AG04450 (cell line): ENCODE results near the gene NID1. TPM values are rescaled to one million over a fixed set of nuclear protein-coding genes. Genes with fewer than 3 reads are reported as not detected.
A peak's percentile ranks its signal among the peaks of the same experiment; 100 is the strongest.

Experiments
- CTCF ChIA-PET: fragments of 300-600, 350-600 bp; formaldehyde crosslinking; extraction: SDS; loops from one replicate; lab custom pipeline; 2022; ENCODE audit warnings: antibody characterized with exemption, inconsistent platforms; lab: Charles Lee
- POLR2A ChIA-PET: fragments of 350-600 bp; formaldehyde crosslinking; extraction: SDS; loops from one replicate; lab custom pipeline; 2021; ENCODE audit warnings: antibody characterized with exemption, inconsistent platforms; lab: Yijun Ruan, JAX
- DNase-seq: peaks from one replicate; pipeline ENCODE4 v3.0.0-alpha.2; 2011; ENCODE audit warnings: low read depth, low spot score
- H3K27ac ChIP-seq: one replicate; pipeline ENCODE4 v1.5.1; 2012; ENCODE audit warnings: low read depth, low read length, control low read depth
- H3K27me3 ChIP-seq: one replicate; pipeline ENCODE4 v1.6.0; 2012; ENCODE audit warnings: low read length; ENCODE audit not compliant: control insufficient read depth, insufficient read depth
- H3K4me3 ChIP-seq: 2 replicates; pipeline ENCODE4 v1.5.1; 2011; ENCODE audit warnings: mild to moderate bottlenecking, low read depth, low read length, control low read depth
- H3K9me3 ChIP-seq: 2 replicates; pipeline ENCODE4 v1.5.1; 2012; ENCODE audit warnings: low read length; ENCODE audit not compliant: control insufficient read depth, insufficient read depth
- CTCF ChIP-seq: IDR thresholded peaks from 2 replicates; pipeline ENCODE4 v1.5.1; 2011; ENCODE audit warnings: low read depth, low read length, control low read depth, inconsistent platforms
- polyA plus RNA-seq: library from polyadenylated mRNA; depleted of rRNA; stranded (reverse); fragments of >200 nt; gene quantifications from 2 replicates; pipeline ENCODE4 v1.2.3, GENCODE V29; 2011

NID1 gene
- polyA plus RNA-seq, 1 experiment: 137 TPM

GRCh38 chr1:235939480-235939775 lies 125.5 kb downstream of the NID1 start:
- peak; percentile 41 for DNase-seq
- CTCF ChIA-PET: interaction anchor here (1.1 to 5.6 kb wide), 2 partner anchors 32 to 37 kb away, joined by 4 to 47 read pairs; no protein-coding TSS in a partner anchor
- POLR2A ChIA-PET: interaction anchor here (0.6 to 1.9 kb wide), 3 partner anchors 20 to 91 kb away, joined by 3 to 4 read pairs (median 3); no protein-coding TSS in a partner anchor

GRCh38 chr1:235938709-235939479 lies 126.0 kb downstream of the NID1 start:
- Histone ChIP-seq H3K4me3 (no peak overlapping the region), H3K27ac (no peak overlapping the region), H3K27me3 (no peaks in the 10 kb centered on the region), H3K9me3 (peaks cover 4% of the 10 kb centered on the region; the same call in 1 of the 2 replicates)
- DNase-seq: no peak
- no peak for TF ChIP-seq CTCF
- CTCF ChIA-PET: interaction anchor here (1.1 to 5.6 kb wide), 2 partner anchors 33 to 36 kb away, joined by 4 to 47 read pairs; no protein-coding TSS in a partner anchor
- POLR2A ChIA-PET: interaction anchor here (0.6 to 1.9 kb wide), 3 partner anchors 20 to 92 kb away, joined by 3 to 4 read pairs (median 3); no protein-coding TSS in a partner anchor

More at GRCh38 chr1:235939480-235939775, 125.5 kb downstream of the NID1 start:
- Histone ChIP-seq H3K27ac (no peak overlapping the region), H3K27me3 (no peaks in the 10 kb centered on the region), H3K4me3 (no peak overlapping the region), H3K9me3 (peaks cover 4% of the 10 kb centered on the region; the same call in 1 of the 2 replicates)
- TF ChIP-seq CTCF: no peak

GRCh38 chr1:235937123-235937522 lies 127.8 kb downstream of the NID1 start:
- CTCF ChIA-PET: interaction anchor here (5.6 kb wide), 1 partner anchor 35 kb away, joined by 47 read pairs; no protein-coding TSS in a partner anchor

GRCh38 chr1:235935235-235936225 lies 129.4 kb downstream of the NID1 start:
- H3K27me3 ChIP-seq: peaks cover 3% of the 10 kb centered on the region
- TF ChIP-seq CTCF: no peak
- no peak for DNase-seq
- H3K27ac ChIP-seq: no peak overlapping the region
- no peaks in the 10 kb centered on the region for H3K9me3 ChIP-seq
- no peak overlapping the region for H3K4me3 ChIP-seq
- POLR2A ChIA-PET: no interaction called here
- CTCF ChIA-PET: interaction anchor here (1.1 kb wide), 2 partner anchors 36 kb away, joined by 5 to 6 read pairs; no protein-coding TSS in a partner anchor

More at GRCh38 chr1:235937123-235937522, 127.8 kb downstream of the NID1 start:
- POLR2A ChIA-PET: no interaction called here
- Histone ChIP-seq H3K9me3 (no peaks in the 10 kb centered on the region), H3K27ac (no peak overlapping the region), H3K4me3 (no peak overlapping the region), H3K27me3 (no peaks in the 10 kb centered on the region)
- no peak for DNase-seq
- no peak for TF ChIP-seq CTCF
